Glomerular endothelial cell (primary cell): ENCODE measurements around the gene DCAF16. TPM values are rescaled to one million over a fixed set of nuclear protein-coding genes. Genes with fewer than 3 reads are reported as not detected.

Experiments used
- DNase-seq: peaks from one replicate; pipeline ENCODE4 v3.0.0-alpha.2; 2011; ENCODE audit warnings: low read depth, low spot score; ENCODE audit errors: extremely low read depth
- total RNA-seq: library from RNA; depleted of rRNA; stranded (reverse); fragments of >200 nt; gene quantifications from 2 replicates; pipeline ENCODE4 v1.2.3, GENCODE V29; 2015

Gene DCAF16
- total RNA-seq, 1 donor from 2014 or later, result 26.0 TPM

DNA sequence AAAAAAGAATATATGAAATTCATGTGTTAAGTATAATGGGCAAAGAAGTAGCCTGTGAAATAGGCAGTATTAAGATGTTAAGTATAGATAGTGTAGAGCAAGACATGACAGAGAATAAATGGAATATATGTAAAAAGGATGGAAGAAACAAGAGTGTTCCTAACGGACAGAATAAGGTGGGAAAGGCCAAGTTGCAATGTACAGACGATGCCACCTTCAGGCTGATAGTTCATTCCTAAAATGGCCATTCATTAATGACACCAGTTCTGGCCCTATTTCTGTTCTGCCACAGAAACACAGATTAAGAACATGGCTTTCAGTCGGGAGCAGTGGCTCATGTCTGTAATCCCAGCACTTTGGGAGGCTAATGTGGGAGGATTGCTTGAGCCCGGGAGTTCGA lies 24.7 kb downstream of the DCAF16 start:
- DNase-seq, result no peak

DNA sequence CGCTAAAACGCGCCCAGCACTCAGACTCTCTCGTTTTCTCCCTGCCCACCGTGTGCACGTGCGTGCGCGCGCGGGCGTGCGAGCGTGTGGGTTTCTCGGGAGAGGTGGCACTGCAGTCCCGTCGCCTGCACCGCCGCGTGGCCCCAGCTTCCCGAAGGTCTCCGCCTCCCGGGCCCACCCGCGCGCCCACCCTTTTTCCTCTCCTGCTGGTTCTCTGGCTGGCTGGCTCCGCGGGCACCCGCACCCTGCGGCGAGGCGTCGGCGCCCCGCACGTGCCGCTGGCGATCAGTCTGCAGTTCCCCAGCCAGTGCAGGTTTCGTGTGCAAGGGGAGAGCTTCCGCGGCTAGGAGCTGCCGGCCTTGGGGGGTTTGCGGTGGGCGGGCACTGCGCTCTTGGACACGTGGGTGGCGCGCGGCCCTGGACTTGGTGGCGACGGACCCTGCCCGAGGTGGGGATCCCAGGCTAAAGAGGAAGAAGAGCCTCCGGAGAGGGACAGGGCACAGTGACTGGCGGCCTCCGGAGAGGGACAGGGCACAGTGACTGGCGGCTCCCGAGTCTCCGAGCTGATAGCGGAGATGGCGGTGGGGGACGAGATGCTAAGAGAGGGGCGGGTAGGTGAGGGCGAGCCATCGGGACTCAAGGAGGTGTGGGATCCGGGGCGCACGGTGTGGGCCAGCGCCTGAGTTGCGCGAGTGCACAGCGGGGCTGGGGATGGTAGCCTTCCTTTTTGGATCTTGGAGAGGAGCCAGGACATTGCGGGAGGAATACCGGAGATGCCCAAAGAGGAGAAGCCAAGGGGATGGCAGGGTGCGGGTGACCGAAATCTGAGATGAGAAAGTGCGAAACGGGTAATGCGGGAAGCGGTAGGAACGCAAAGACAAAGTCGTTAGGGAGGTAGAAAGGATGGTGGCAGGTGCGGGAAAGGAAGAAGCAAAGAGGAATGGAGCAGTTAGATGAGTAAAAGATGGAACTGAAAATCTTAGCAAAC lies 29.0 kb downstream of the DCAF16 start, which contains the start of gene FAM184B:
TSS of gene FAM184B (minus strand) at position 322 of the 988 bp plus-strand sequence. CDS start 322 bp downstream, outside the sequence.
- DNase-seq, result no peak

DNA sequence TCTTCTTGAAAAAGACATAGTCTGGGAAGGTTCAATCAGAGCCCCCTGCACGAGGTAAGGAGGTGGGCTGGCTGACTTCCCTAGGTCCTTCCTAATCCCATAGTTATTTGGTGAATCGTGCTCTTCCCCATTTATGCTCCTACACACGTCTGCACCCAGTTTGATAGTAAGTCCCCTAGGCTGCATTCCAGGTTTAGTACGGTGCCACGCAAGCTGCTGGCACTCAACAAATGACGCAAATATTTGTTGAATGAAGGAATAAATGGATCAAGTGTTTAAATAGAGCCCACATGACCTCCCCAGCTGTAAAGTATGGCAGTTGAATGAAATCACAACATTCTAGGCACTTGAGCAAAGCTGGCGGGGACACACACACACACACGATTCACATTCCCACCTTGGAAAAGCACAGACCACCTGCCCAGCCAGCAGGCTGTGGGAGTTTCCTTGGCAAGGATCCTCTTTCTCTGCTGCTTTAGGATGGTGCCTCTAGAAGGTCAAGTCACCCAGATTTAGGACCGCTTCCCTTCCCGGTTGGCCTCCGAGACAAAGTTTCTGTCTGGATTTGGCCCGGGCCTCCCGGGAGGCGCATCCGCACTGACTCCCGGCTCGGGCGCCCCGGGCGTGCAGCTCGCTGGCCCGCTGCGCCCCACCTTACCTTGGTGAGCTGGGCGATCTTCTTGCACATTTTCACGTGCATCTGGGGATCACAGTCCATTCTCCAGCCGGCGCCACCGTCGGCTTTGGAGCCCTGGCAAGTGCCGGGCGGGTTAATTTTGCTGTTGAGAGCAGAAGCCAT lies 29.9 kb downstream of the DCAF16 start:
- DNase-seq, result no peak

DNA sequence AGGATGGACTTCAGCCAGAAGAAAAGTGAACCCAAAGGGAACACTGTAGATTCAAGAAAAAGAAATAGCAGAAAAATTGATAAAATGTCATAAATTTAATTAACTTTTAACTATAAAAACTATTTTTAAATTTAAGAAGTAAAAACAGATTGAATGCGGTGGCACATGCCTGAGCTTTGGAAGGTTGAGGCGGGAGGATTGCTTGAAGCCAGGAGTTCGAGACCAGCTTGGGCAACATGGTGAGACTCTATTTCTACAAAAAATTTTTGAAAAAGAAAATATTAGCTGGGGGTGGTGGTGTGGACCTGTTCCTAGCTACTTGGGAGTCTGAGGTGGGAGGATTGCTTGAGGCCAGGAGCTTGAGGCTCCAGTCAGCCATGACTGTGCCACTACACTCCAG lies 32.1 kb downstream of the DCAF16 start:
- no peak for DNase-seq

DNA sequence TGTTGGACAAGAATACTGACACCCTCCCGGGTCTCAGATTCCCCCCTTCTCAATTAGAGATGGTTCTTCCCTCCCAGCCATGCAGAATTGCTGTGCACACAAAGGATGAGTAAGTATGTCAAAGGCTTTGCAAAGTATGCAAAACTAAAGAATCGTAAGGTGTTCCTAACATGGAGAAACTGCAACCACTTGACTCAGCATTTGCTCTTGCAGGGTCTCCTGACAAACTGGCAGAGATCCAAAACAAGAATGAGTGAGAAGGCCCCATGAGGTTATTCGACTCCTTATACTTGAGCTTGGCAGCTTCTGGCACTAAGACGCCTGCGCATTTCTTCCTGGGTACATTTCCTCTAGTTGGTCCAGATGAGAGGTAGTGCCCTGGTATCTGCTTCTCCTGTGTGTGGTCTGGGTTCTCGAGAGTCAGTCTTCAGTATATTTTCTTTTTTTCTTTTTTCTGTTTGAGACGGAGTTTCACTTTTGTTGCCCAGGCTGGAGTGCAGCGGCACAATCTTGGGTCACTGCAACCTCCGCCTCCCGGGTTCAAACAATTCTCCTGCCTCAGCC lies 37.3 kb downstream of the DCAF16 start:
- DNase-seq, result no peak

DNA sequence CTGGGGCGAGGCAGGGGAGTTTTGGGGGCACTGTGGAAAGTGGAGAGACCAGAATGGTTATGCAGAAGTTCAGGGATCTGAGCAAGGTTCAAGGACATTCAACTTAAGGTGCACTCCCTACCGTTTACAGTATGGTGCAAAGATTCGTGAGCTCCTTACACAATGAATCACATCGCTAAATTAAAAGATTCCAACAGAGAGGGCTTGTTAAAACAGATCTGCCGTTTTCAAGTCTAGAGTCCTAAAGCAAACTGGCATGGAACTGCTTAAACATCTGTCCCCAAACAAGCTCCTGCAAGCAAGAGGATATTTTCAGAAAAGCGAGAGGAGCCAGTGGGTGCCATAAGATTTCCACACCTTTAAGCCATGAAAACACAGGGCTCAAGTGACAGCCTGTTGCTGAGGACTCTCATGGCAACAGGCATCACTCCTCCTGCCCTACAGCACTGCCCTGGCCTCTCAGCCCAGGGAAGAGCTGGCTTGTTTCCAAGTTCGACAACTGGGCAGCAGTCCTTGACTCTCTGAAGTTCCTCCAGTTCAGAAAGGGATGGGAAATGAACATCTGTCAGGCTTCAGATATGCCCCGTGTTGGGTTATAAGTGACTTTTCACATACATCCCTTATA lies 39.2 kb downstream of the DCAF16 start:
- DNase-seq, result no peak

DNA sequence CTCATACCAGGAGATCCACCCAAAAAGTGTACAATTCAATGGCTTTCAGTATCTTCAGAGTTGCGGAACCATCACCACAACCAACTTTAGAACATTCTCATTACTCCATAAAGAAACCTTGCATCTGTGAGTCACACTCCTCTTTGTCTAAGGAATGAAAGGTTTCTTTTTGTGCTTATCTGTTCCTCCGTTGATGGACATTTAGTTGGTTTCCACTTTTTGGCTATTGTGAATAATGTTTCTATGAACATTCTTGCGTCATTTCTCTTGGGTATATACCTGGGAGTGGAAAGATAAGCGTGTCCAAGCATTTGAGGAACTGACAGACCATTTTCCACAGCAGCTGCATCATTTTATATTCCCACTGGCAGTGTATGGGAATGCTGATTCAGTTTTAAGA lies 39.7 kb downstream of the DCAF16 start:
- DNase-seq, result no peak

DNA sequence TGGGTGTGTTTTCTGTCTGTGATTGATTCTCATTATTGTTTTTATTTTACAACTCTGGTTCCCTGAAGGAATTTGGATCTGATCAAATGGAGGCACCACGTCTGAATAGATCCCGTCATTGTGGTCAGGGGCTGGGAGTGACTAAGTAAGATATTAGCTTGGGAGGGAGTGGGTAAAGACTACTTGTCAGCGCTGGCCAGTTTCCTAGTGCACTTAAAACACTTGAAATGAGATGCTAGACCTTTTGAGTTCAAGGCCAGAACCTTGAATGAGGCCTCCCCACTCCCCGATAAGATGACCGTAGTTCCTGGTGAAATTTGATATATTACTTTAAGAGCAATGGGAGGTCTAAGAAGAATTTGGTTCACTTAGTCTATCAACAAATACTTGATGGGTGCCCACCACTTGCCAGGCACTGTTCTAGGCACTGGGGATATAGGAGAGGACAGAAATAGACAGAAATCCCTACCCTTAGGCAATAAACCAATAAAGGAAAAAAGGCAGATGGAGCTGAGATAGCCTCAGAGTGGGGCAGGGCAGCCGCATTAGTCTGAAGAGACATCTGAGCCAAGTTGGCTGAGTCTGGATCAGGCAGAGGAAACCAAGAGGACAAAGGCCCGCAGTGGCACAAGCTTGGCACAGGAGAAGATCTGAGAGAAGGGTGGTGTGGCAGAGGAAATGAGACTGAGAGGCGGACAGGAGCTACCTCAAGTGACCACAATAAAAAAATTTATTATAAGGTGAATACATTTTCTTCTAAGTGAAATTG lies 41.0 kb downstream of the DCAF16 start:
- no peak for DNase-seq

DNA sequence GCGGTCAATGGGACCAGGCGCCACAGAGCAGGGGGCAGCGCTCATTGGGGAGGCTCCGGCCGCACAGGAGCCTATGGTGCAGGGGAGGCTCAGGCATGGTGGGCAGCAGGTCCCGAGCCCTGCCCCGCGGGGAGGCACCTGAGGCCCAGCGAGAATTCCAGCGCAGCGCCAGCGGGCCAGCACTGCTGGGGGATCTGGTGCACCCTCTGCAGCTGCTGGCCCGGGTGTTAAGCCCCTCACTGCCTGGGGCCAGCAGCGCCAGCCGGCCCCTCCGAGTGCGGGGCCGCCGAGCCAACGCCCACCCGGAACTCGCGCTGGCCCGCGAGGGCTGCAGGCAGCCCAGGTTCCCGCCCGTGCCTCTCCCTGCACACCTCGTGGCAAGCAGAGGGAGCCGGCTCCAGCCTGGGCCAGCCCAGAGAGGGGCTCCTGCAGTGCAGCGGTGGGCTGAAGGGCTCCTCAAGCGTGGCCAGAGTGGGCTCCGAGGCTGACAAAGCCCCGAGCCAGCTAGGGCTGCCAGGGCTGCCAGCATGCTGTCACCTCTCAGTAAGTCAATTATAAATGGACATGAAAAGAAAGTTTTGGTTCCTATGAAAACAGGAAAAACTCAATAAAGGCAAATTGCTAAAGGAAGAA lies 43.6 kb downstream of the DCAF16 start:
- no peak for DNase-seq

DNA sequence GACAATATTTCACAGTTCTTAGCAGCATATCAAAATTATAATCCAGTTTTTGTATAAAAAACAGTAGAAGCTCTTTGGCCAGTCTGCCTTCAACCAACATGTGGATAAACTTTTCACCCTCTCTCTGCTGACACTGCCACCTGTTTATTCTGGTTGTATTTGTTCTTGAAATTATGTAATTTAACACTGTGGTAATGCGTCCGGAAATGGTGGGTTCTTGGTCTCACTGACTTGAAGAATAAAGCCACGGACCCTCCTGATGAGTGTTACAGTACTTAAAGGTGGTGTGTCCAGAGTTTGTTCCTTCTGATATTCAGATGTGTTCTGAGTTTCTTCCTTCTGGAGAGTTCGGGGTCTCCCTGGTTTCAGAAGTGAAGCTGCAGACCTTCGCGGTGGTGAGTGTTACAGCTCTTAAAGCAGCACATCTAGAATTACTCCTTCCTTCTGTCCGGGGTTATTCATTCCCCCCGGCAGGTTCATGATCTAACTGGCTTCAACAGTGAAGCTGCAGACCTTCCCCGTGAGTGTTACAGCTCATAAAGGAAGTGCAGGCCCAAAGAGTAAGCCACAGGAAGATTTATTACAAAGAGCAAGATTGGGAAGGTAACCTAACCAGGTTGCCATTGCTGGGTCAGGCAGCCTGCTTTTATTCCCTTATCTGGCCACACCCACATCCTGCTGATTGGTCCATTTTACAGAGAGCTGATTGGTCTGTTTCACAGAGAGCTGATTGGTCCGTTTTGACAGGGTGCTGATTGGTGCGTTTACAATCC lies 44.9 kb downstream of the DCAF16 start:
- no peak for DNase-seq

DNA sequence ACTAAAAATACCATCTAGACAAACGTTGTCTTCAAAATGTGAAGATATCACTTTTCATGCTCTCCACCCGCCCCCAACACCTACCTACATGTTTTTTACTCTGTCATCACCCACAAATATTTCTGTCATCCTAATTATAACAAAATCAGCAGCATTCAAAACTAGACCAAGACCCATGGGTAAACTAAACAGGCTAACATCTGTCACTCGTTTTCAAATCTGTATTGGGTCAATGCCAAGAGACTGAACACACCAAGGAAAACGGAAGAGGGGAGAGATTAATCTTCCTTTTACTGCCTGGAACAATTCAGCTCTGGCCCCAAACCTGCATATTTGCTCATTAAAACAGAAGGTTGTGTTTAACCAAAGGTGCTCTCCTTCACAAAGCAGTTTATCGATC lies 46.6 kb downstream of the DCAF16 start:
- DNase-seq, result no peak

DNA sequence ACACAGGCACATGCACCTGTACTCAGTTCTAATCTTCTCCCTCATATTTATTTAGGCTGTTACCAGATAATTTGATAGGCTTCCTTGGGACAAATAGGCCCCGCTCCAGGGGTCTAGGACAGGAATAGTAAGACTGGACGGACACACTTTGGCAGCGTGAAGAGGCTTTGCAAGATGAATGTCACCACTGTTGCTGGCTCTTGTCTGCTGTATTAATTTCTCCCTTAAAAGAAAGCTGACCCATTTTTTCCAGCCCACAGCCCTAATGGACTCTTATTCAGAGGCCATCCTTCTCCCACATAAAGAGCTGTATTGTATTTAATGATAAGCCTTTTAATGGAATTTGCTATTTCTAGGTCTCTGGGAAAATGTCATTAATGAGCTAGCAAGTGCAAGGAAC lies 47.1 kb downstream of the DCAF16 start:
- DNase-seq, result no peak

DNA sequence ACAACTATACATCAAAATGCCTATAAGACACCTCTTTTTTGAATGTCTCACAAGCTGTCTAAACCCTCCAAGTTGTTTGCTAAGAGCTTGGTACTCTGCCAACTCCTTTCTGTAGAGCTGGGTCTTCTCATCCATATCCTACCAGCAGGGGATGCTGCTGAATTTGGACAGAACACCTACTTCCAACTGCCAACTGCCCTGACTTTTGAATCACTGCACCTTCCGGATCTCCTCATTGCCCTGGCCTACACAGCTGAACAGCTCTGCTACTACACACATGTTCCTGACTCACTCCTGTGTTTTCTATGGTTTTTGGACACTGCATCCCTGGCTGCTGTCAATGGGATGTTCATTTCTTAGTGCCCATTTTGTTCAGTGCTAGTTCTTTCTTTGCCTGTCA lies 47.8 kb downstream of the DCAF16 start:
- no peak for DNase-seq

DNA sequence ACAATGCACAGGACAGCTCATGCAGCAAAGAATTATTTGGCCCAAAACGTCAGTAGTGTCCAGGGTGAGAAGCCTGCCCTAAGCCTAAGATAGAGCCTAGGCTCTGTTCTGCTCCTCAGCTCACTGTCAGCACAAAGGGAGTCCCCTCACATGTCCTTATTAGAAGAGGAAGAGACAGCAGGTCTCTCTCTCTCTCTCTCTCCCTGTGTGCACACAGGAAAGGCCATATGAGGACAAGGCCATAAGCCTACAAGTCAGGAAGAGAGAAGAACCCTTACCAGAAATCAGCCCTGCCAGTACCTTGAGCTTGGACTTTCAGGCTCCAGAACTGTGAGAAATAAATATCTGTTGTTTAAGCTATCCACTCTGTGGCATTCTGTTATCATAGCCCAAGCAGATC lies 49.5 kb downstream of the DCAF16 start:
- DNase-seq, result no peak

DNA sequence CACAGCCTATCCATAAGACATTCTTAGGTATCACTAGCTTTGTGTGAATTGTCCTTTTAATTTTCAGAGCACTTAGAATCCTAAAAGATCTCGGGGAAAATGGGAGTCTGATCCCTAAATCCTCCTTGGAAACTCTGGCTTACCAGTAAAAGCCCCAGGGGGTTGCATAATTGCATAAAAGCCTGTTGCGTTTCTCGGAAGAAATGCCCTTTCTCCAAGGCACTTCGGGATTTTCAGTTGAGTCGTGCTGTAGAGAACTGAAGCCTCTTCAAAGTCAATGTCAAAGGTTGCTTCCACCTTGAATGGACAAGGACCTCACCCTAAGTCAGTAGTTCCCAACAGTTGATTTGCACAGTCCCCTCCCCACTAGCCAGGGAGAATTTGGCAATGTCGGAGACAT lies 49.9 kb downstream of the DCAF16 start:
- DNase-seq, result no peak

DNA sequence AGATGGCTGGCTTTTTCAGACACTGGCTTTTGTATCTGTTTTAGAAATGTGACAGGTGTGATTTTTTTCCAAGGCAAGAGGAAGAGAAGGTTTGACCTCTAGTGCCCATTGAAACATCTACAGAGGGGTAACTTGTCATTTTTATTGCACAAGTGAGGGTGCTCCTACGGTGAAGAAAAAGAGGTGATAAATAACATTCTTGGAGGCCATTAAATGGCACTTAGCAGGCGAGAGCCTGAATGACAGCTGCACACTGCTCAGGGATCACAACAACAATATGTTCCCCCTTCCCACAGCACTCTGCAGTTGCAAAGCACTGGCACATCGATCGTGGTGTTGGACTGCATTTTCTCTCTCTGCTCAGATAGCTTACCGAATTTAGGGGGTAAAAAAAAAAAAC lies 52.1 kb downstream of the DCAF16 start:
- DNase-seq, result no peak

DNA sequence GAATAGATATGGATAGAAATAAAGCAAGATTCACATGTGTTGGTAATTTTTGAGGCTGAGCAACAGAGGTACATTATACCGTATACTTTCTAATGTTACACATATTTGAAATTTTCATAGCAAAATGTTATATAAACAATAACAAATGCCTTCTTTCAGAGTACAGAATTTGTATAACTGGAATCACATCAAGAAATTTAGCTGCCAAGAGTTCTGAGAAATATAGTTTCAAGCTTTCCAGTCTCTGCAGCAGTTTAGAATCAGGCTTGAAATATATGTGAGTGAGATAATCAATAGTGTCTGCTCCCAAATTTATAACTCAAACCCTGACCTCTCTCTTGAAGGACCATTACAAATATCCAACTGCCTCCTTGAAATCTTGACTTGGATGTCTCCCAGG lies 52.9 kb downstream of the DCAF16 start:
- DNase-seq, result no peak

DNA sequence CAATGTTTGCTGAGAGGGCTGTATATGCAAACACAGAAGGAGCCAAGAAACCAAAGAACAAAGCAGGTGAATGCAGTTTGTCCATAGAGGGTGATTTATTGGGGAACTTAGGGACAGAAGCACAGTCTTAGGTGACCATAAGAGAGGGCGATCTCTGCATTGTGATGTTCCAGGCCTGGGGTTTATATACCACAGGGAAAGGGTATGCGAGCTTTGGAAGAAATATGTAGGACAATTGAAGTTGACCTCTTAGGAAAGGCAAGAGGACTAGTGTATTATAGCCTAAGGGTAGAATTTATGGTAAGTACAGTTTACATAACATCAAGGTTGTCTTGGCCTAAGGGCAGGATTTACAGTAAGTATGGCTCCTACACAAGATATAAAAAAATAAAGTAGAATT lies 56.9 kb downstream of the DCAF16 start:
- no peak for DNase-seq
